Neural progenitor cell (in vitro differentiated cells): ENCODE data around the gene PARP6. TPM values are rescaled to one million over a fixed set of nuclear protein-coding genes. Genes with fewer than 3 reads are reported as not detected.

Source experiments
- DNase-seq: peaks from one replicate; pipeline ENCODE4 v3.0.0-alpha.2; 2016; ENCODE audit warnings: low spot score
- H2AFZ ChIP-seq: fragments of 200-600 bp; sonication (generic); replicated peaks from 2 replicates; pipeline ENCODE4 v1.6.1; 2016; ENCODE audit warnings: antibody characterized with exemption
- H3F3A ChIP-seq: fragments of 200-600 bp; sonication (generic); 2 replicates; pipeline ENCODE4 v1.6.1; 2016; ENCODE audit warnings: antibody characterized with exemption, low read depth
- H3K27ac ChIP-seq: fragments of 200-600 bp; sonication (generic); 2 replicates; pipeline ENCODE4 v1.5.1; 2016; ENCODE audit warnings: mild to moderate bottlenecking
- H3K27me3 ChIP-seq: fragments of 200-600 bp; sonication (generic); 2 replicates; pipeline ENCODE4 v1.6.1; 2016; ENCODE audit warnings: mild to moderate bottlenecking, moderate library complexity
- H3K36me3 ChIP-seq: fragments of 200-600 bp; sonication (generic); 2 replicates; pipeline ENCODE4 v1.5.1; 2016
- H3K4me1 ChIP-seq: fragments of 200-600 bp; sonication (generic); 2 replicates; pipeline ENCODE4 v1.6.1; 2016; ENCODE audit warnings: mixed run types
- H3K4me2 ChIP-seq: fragments of 200-600 bp; sonication (generic); 2 replicates; pipeline ENCODE4 v1.6.1; 2016
- H3K4me3 ChIP-seq: fragments of 200-600 bp; sonication (generic); 2 replicates; pipeline ENCODE4 v1.5.1; 2016
- H3K79me2 ChIP-seq: fragments of 200-600 bp; sonication (generic); 2 replicates; pipeline ENCODE4 v1.6.1; 2016; ENCODE audit warnings: low read depth
- H3K9ac ChIP-seq: fragments of 200-600 bp; sonication (generic); 2 replicates; pipeline ENCODE4 v1.6.1; 2016
- H3K9me3 ChIP-seq: fragments of 200-600 bp; sonication (generic); 2 replicates; pipeline ENCODE4 v1.5.1; 2016; ENCODE audit warnings: low read depth
- H4K20me1 ChIP-seq: fragments of 200-600 bp; sonication (generic); 2 replicates; pipeline ENCODE4 v1.6.1; 2016; ENCODE audit warnings: low read depth
- H3K27ac Mint-ChIP-seq: 3 replicates; pipeline ENCODE4 v1.8.0; 2021; ENCODE audit warnings: mixed read lengths
- H3K27me3 Mint-ChIP-seq: 2 replicates; pipeline ENCODE4 v1.8.0; 2022; ENCODE audit warnings: low read depth, mild to moderate bottlenecking, inconsistent platforms, moderate library complexity, mixed read lengths; ENCODE audit not compliant: insufficient read depth
- H3K36me3 Mint-ChIP-seq: 3 replicates; pipeline ENCODE4 v1.8.0; 2021; ENCODE audit warnings: mixed read lengths
- H3K4me1 Mint-ChIP-seq: 3 replicates; pipeline ENCODE4 v1.8.0; 2021; ENCODE audit warnings: mixed read lengths
- H3K4me3 Mint-ChIP-seq: 3 replicates; pipeline ENCODE4 v1.8.0; 2021; ENCODE audit warnings: mild to moderate bottlenecking, moderate library complexity, mixed read lengths
- H3K9me3 Mint-ChIP-seq: 3 replicates; pipeline ENCODE4 v1.8.0; 2020; ENCODE audit warnings: mixed read lengths
- EZH2 ChIP-seq: fragments of 200-600 bp; sonication (generic); IDR thresholded peaks from 2 replicates; pipeline ENCODE4 v1.6.1; 2017; ENCODE audit warnings: antibody characterized with exemption, mild to moderate bottlenecking, moderate library complexity
- EZH2phosphoT487 ChIP-seq: fragments of 200-600 bp; sonication (generic); IDR thresholded peaks from 2 replicates; pipeline ENCODE4 v1.6.1; 2017; ENCODE audit warnings: antibody characterized with exemption
- total RNA-seq: library from RNA; depleted of rRNA; stranded (reverse); fragments of >200 nt; gene quantifications from 2 replicates; pipeline ENCODE4 v1.2.3, GENCODE V29; 2015; ENCODE audit warnings: low replicate concordance
- TF ChIP-seq, protein P1 (sequence below): fragments of 200-600 bp; sonication (generic); IDR thresholded peaks from 2 replicates; pipeline ENCODE4 v1.5.1; 2017; ENCODE audit warnings: antibody characterized with exemption, mild to moderate bottlenecking

PARP6 gene
- total RNA-seq, 1 donor from 2014 or later = 38.6 TPM

DNA sequence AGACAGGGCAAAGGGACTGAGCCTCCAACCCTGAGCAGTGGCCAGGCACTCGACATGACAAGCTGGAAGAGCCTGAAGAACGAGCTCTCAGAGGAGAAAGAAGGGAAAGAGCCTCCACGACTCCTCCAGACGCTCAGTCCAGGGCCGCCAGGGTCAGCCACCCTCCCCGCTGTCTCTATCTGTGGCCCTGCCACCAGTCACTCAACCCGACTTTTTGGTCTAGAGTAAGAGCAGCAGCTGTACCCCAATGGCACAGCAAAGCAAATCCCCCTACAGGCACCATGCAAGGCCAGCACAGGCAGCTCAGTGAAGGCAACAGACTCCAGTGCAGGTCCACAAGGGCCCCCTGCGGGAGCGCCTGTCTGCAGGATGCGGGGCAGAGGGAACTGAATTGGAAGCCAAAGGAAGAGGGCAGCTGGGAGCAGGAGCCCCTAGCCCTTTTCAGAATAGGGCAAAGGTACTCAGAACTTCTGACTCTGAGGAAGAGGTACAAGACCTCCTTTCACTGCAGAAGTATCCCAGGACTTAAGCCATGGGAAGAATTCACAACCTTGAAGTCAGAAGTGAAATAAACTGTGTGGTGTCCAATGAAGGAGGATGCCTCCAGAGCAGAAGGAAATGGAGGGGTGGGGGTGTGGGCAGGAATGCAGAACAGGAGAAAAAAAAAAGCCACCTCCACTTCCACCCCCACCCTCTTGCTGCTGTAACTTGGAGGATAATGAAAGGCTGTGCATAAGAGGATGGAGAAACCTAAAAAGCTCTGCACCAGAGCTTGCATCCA, 66.3 kb downstream of the PARP6 start:
- Histone ChIP-seq H3K9ac (no peak overlapping the region), H3K4me2 (no peak overlapping the region), H4K20me1 (peaks cover 91% of the 10 kb centered on the region), H3K4me3 (no peak overlapping the region), H3K4me1 (no peaks in the 10 kb centered on the region), H3K79me2 (no peaks in the 10 kb centered on the region), H3K36me3 (peaks cover 24% of the 10 kb centered on the region), H3K9me3 (no peaks in the 10 kb centered on the region), H3K27me3 (no peaks in the 10 kb centered on the region), H3K27ac (no peak overlapping the region), H3F3A (peaks cover 7% of the 10 kb centered on the region), H2AFZ (no peak overlapping the region)
- H3K27me3 Mint-ChIP-seq = peaks cover 5% of the 10 kb centered on the region
- H3K9me3 Mint-ChIP-seq = peaks cover 2% of the 10 kb centered on the region
- H3K4me3 Mint-ChIP-seq = no peak overlapping the region
- H3K27ac Mint-ChIP-seq = no peak overlapping the region
- peaks cover 55% of the 10 kb centered on the region for H3K36me3 Mint-ChIP-seq
- no peak for DNase-seq
- TF ChIP-seq EZH2phosphoT487 (no peak), EZH2 (no peak)
- TF ChIP-seq, protein P1, sequence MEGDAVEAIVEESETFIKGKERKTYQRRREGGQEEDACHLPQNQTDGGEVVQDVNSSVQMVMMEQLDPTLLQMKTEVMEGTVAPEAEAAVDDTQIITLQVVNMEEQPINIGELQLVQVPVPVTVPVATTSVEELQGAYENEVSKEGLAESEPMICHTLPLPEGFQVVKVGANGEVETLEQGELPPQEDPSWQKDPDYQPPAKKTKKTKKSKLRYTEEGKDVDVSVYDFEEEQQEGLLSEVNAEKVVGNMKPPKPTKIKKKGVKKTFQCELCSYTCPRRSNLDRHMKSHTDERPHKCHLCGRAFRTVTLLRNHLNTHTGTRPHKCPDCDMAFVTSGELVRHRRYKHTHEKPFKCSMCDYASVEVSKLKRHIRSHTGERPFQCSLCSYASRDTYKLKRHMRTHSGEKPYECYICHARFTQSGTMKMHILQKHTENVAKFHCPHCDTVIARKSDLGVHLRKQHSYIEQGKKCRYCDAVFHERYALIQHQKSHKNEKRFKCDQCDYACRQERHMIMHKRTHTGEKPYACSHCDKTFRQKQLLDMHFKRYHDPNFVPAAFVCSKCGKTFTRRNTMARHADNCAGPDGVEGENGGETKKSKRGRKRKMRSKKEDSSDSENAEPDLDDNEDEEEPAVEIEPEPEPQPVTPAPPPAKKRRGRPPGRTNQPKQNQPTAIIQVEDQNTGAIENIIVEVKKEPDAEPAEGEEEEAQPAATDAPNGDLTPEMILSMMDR = no peak
- peaks cover 2% of the 10 kb centered on the region for H3K4me1 Mint-ChIP-seq

DNA sequence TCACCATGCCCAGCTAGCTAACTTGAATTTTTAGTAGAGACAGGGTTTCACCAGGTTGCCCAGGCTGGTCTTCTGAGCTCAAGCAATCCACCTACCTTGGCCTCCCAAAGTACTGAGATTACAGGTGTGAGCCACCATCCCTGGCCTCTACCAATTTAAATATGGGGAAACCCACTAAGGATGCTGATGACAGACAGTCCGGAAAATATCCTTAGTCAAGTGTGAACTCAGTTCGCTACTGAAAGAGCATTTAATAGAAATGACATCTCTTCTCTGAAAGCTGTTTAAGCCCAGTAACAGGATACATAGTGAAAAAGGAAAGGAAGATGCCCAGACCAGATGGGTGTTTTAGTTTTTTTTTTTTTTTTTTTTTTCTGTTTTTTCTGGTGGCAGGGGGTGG, 67.1 kb downstream of the PARP6 start:
- no peak overlapping the region for H2AFZ ChIP-seq
- no peak overlapping the region for H3K9ac ChIP-seq
- no peaks in the 10 kb centered on the region for H3K27me3 ChIP-seq
- peaks cover 15% of the 10 kb centered on the region for H3F3A ChIP-seq
- Mint-ChIP-seq H3K4me3 (no peak overlapping the region), H3K27ac (no peak overlapping the region), H3K36me3 (peaks cover 55% of the 10 kb centered on the region), H3K4me1 (peaks cover 2% of the 10 kb centered on the region), H3K9me3 (peaks cover 2% of the 10 kb centered on the region), H3K27me3 (peaks cover 5% of the 10 kb centered on the region)
- no peaks in the 10 kb centered on the region for H3K4me1 ChIP-seq
- no peak overlapping the region for H3K27ac ChIP-seq
- peaks cover 22% of the 10 kb centered on the region for H3K36me3 ChIP-seq
- TF ChIP-seq EZH2 (no peak), EZH2phosphoT487 (no peak)
- TF ChIP-seq, protein P1 = no peak
- H3K79me2 ChIP-seq = no peaks in the 10 kb centered on the region
- no peak overlapping the region for H3K4me3 ChIP-seq
- no peaks in the 10 kb centered on the region for H3K9me3 ChIP-seq
- no peak overlapping the region for H3K4me2 ChIP-seq
- DNase-seq = no peak
- H4K20me1 ChIP-seq = peaks cover 91% of the 10 kb centered on the region

DNA sequence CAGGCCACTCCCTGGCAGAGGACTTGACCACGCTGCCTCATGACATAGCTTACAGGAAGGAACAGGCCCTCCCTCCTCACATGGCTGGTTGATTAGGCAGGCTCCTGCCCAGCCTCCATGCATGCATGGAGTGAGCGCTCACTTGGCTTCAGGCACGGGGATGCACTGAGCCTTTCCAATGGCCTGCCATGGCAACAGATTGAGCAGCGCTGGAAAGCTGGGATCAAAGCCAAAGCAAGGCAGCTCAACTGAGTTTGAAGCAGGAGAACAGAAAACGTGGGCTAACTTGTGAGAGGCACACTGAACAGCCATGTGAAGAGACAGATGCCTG, 68.9 kb downstream of the PARP6 start:
- H4K20me1 ChIP-seq = peaks cover 93% of the 10 kb centered on the region
- Mint-ChIP-seq H3K9me3 (peaks cover 2% of the 10 kb centered on the region), H3K4me3 (no peak overlapping the region), H3K4me1 (peaks cover 2% of the 10 kb centered on the region), H3K27me3 (peaks cover 5% of the 10 kb centered on the region), H3K27ac (no peak overlapping the region), H3K36me3 (peaks cover 54% of the 10 kb centered on the region)
- H3K27me3 ChIP-seq = peaks cover 11% of the 10 kb centered on the region
- H3K79me2 ChIP-seq = no peaks in the 10 kb centered on the region
- no peak overlapping the region for H3K27ac ChIP-seq
- no peaks in the 10 kb centered on the region for H3K4me1 ChIP-seq
- no peak overlapping the region for H3K9ac ChIP-seq
- H3F3A ChIP-seq = peaks cover 32% of the 10 kb centered on the region
- no peak overlapping the region for H3K4me3 ChIP-seq
- peaks cover 14% of the 10 kb centered on the region for H3K36me3 ChIP-seq
- no peak overlapping the region for H3K4me2 ChIP-seq
- H3K9me3 ChIP-seq = no peaks in the 10 kb centered on the region
- no peak overlapping the region for H2AFZ ChIP-seq
- no peak for TF ChIP-seq EZH2phosphoT487
- DNase-seq = no peak

DNA sequence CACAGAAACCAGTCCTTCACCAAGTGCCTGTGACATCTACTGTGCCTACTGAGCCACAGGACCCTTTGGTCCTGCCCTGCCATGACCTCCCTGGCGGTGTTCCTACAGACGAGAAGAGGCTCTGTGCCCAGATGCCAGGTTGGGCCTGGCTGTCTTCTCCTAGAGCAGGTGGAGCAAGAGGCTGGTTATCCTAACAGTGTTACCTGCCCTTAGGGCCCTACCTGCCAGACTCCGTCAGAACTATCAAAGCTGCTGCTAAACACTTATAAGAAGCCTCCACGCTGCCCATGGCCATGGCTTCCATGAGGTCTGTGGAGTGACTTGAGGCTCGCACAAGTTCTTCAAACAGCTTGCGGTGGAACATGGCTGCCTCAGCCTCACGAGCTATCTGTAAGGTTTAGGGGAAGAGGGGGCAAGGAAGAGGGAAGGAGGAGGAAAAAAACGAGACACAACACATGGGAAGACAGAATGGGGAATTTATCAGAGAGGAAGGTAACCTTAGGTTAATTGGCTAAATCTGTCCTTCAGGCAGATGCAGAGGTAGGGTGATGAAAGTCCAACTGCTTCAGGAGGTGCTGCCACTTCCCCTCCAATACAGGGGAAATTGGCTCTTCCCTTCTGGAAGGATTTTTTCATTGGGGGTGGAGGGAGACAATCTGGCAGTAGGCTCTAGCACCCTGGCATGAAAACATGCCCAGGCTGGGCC, 69.4 kb downstream of the PARP6 start:
- peaks cover 8% of the 10 kb centered on the region for H3K27me3 Mint-ChIP-seq
- H3F3A ChIP-seq = peaks cover 37% of the 10 kb centered on the region
- H3K9ac ChIP-seq = no peak overlapping the region
- H3K4me3 ChIP-seq = no peak overlapping the region
- H3K4me1 ChIP-seq = no peaks in the 10 kb centered on the region
- no peak overlapping the region for H3K4me3 Mint-ChIP-seq
- peaks cover 16% of the 10 kb centered on the region for H3K27me3 ChIP-seq
- peak overlapping the region; percentile 87 for H3K27ac Mint-ChIP-seq
- DNase-seq = no peak
- H4K20me1 ChIP-seq = peaks cover 93% of the 10 kb centered on the region
- no peaks in the 10 kb centered on the region for H3K79me2 ChIP-seq
- H3K9me3 ChIP-seq = no peaks in the 10 kb centered on the region
- H3K9me3 Mint-ChIP-seq = peaks cover 2% of the 10 kb centered on the region
- H3K4me2 ChIP-seq = no peak overlapping the region
- no peak overlapping the region for H2AFZ ChIP-seq
- H3K36me3 ChIP-seq = peaks cover 10% of the 10 kb centered on the region
- TF ChIP-seq EZH2 (no peak), EZH2phosphoT487 (no peak)
- TF ChIP-seq, protein P1 = no peak
- peaks cover 5% of the 10 kb centered on the region for H3K4me1 Mint-ChIP-seq
- peaks cover 52% of the 10 kb centered on the region for H3K36me3 Mint-ChIP-seq
- no peak overlapping the region for H3K27ac ChIP-seq
